ENCODE data around the gene CLIP4.

DNA sequence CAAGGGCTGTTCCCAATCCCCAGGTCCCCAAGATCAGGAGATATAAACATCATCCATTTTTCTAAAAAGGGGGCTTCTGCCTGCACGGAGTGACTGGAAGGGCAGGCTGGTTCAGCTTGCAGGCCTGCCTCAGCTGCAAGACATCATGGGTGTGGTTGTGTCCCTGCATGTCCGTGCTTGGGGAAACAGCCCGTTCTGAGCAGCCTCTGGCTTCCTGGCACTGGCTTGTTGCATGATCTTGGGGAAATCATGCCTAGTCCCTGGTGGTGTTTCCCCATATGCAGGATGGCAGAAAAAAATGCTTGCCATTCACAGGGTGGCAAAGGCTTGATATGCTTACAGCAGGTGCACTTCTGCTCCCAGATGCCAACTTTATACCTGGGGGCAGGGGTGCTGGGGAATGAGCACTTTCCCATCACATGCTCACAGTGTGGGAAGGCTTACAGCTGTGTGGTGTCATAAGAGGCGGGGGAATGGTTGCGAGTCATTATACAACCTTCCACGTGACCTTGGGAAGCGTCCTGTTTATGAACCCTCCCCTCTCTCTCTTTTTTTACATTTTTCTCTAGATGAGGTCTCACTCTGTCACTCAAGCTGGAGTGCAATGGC, 48.1 kb upstream of the CLIP4 start:
- TF ChIP-seq GATA2 (IDR thresholded peaks at IDR 0.05; ENCODE audit: low read depth, low read length) = no peak
- TF ChIP-seq GATA3 (IDR thresholded peaks at IDR 0.05; ENCODE audit: low read depth, low read length) = no peak

All from SH-SY5Y (cell line).